Mucosa of descending colon (tissue), 3 donors: ENCODE measurements around the gene TAF3. TPM values are rescaled to one million over a fixed set of nuclear protein-coding genes. Genes with fewer than 3 reads are reported as not detected.

Experiments
- ATAC-seq: fragments of 200-7000 bp; cut with Tn5 transposase; one replicate; pipeline ENCODE4 v1.9.1; 2020; ENCODE audit warnings: mild to moderate bottlenecking, moderate library complexity
- DNase-seq, 3 donors: peaks; one replicate each; pipeline ENCODE4 v3.0.0-alpha.2; 2020
- H3K36me3 ChIP-seq: fragments of 200-600 bp; one replicate; pipeline ENCODE4 v1.8.0; 2021; ENCODE audit warnings: low read depth, mild to moderate bottlenecking
- H3K4me1 ChIP-seq: fragments of 200-600 bp; one replicate; pipeline ENCODE4 v1.8.0; 2021; ENCODE audit warnings: low read depth, mild to moderate bottlenecking
- H3K4me3 ChIP-seq: fragments of 200-600 bp; one replicate; pipeline ENCODE4 v1.8.0; 2021; ENCODE audit warnings: mild to moderate bottlenecking
- H3K9me3 ChIP-seq: fragments of 200-600 bp; one replicate; pipeline ENCODE4 v1.8.0; 2021; ENCODE audit warnings: mild to moderate bottlenecking
- CTCF ChIP-seq: fragments of 200-600 bp; IDR thresholded peaks from one replicate; pipeline ENCODE4 v1.8.0; 2022; ENCODE audit warnings: antibody characterized with exemption, mild to moderate bottlenecking
- intact Hi-C, 2 donors: fragments of 100-400 bp; cut with DNase I in 1 of 2; cut with micrococcal nuclease in 1 of 2; formaldehyde crosslinking; loops; one replicate each; pipeline versions ENCODE4 v1.11.0 to v1.11.1; 2022; cut with DNase I, micrococcal nuclease
- total RNA-seq, 3 donors: library from RNA; stranded (reverse); fragmentation: NEBNext Ultra II Directional in 2 of 3; extraction: Animal tissue kit (Norgen Biotek cat#: 25700) in 2 of 3; gene quantifications; one replicate each; pipeline versions ENCODE4 v1.2.1 to v1.2.4, GENCODE V29; 2021 to 2023
- donor health status: DM: no; HTN: no; CAD: no; lungs with moderate emphysema.
- donor health status: DM: no; HTN: no; CAD: no.
- donor health status: DM: no; HTN: yes; CAD: no.

The TAF3 gene
- total RNA-seq, 3 donors from 2014 or later: 5.5 to 17.2 (median 6.0) TPM

DNA sequence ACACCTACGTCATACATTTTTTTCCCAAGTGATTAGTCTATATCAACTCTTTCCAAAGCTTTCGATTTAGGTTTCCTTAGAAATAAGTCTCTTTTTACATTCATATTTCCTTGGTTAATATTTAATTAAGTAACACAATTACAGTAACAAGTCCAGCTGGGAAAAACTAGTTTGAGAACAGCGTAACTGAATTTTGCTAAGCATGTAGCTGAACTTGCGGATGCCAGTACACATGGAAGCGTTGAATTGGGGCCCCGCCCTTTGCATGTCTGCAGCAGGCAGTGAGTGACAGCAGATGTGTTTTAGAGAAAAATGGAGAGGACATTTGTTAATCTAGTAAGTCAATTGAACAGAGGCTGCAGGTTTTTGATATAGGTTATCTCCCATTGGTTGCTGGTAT lies 72.5 kb downstream of the TAF3 start:
- no peak for TF ChIP-seq CTCF
- no peaks in the 10 kb centered on the region for H3K9me3 ChIP-seq
- intact Hi-C loops: no loop called here
- H3K4me3 ChIP-seq: no peak overlapping the region
- peak; percentile 48 for ATAC-seq
- H3K36me3 ChIP-seq: no peaks in the 10 kb centered on the region
- H3K4me1 ChIP-seq: no peaks in the 10 kb centered on the region
- peak in 1 of 3 donors; percentile 10 for DNase-seq

- Histone ChIP-seq H3K36me3 (no peaks in the 10 kb centered on the region), H3K4me1 (no peaks in the 10 kb centered on the region), H3K4me3 (no peak overlapping the region), H3K9me3 (no peaks in the 10 kb centered on the region)
- TF ChIP-seq CTCF: no peak
- ATAC-seq (no peak), DNase-seq (no peak)
- intact Hi-C loops: no loop called here
These were observed 73.3 kb downstream of the TAF3 start for GRCh38 chr10:7891634-7892033.

GRCh38 chr10:7892146-7892545 lies 73.8 kb downstream of the TAF3 start:
- TF ChIP-seq CTCF: no peak

DNA sequence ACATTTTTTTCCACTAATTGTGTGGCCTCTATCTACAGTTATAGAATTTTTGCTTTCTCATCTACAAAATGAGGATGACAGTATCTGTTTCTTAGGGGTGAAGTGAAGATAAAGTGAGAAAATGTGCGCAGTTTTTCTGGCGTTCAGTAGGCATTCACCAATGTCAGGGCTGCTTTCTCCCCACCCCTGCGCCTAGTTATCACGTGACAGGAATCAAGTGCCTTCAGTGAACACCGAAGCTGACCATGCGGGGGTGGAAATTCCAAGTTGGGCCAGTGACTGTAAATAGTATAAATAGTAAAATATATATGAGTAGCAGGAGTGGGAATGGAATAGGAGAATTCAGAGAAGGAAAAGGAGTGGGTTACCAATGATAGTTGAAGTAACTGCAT lies 77.4 kb downstream of the TAF3 start:
- H3K4me3 ChIP-seq: no peak overlapping the region
- DNase-seq (no peak), ATAC-seq (no peak)
- no peaks in the 10 kb centered on the region for H3K4me1 ChIP-seq
- no peak for TF ChIP-seq CTCF
- intact Hi-C loops: no loop called here
- no peaks in the 10 kb centered on the region for H3K9me3 ChIP-seq
- no peaks in the 10 kb centered on the region for H3K36me3 ChIP-seq

More at GRCh38 chr10:7892146-7892545, 73.8 kb downstream of the TAF3 start:
- H3K4me1 ChIP-seq: no peaks in the 10 kb centered on the region
- H3K4me3 ChIP-seq: no peak overlapping the region
- H3K9me3 ChIP-seq: no peaks in the 10 kb centered on the region
- DNase-seq (no peak), ATAC-seq (no peak)
- no peaks in the 10 kb centered on the region for H3K36me3 ChIP-seq
- intact Hi-C loops: no loop called here

GRCh38 chr10:7896297-7896696 lies 78.0 kb downstream of the TAF3 start:
- intact Hi-C loops: no loop called here
- H3K4me1 ChIP-seq: no peaks in the 10 kb centered on the region
- DNase-seq: no peak
- no peak for TF ChIP-seq CTCF
- no peak overlapping the region for H3K4me3 ChIP-seq
- H3K36me3 ChIP-seq: no peaks in the 10 kb centered on the region
- no peak for ATAC-seq
- no peaks in the 10 kb centered on the region for H3K9me3 ChIP-seq

GRCh38 chr10:7901256-7901655 lies 83.0 kb downstream of the TAF3 start:
- Histone ChIP-seq H3K4me3 (no peak overlapping the region), H3K4me1 (no peaks in the 10 kb centered on the region), H3K36me3 (no peaks in the 10 kb centered on the region), H3K9me3 (no peaks in the 10 kb centered on the region)
- intact Hi-C loops: no loop called here
- no peak for DNase-seq
- no peak for ATAC-seq
- no peak for TF ChIP-seq CTCF
